Immature natural killer cell (primary cell): Measurements from ENCODE around the gene PEX10. TPM values are rescaled to one million over a fixed set of nuclear protein-coding genes. Genes with fewer than 3 reads are reported as not detected.

Experiments used
- DNase-seq, 3 donors: peaks; one replicate each; pipeline ENCODE4 v3.0.0; 2022; ENCODE audit warnings: mixed read lengths in 1 of 3
- H3K27ac Mint-ChIP-seq, 6 donors: one replicate each; pipeline ENCODE4 v1.8.0; 2020; ENCODE audit warnings: mixed read lengths in 6 of 6, mild to moderate bottlenecking in 5 of 6, inconsistent platforms in 4 of 6, moderate library complexity in 3 of 6
- H3K27me3 Mint-ChIP-seq, 3 donors: one replicate each; pipeline ENCODE4 v1.8.0; 2020 to 2021; ENCODE audit warnings: low read depth in 3 of 3, mild to moderate bottlenecking in 3 of 3, mixed read lengths in 3 of 3, moderate library complexity in 3 of 3, inconsistent platforms in 1 of 3
- H3K36me3 Mint-ChIP-seq, 3 donors: one replicate each; pipeline ENCODE4 v1.8.0; 2020; ENCODE audit warnings: mixed read lengths in 3 of 3, inconsistent platforms in 2 of 3, mild to moderate bottlenecking in 2 of 3
- H3K4me1 Mint-ChIP-seq, 2 donors: one replicate each; pipeline ENCODE4 v1.8.0; 2020; ENCODE audit warnings: inconsistent platforms in 2 of 2, mild to moderate bottlenecking in 2 of 2, mixed read lengths in 2 of 2, moderate library complexity in 1 of 2
- H3K4me3 Mint-ChIP-seq, 5 donors: one replicate each; pipeline ENCODE4 v1.8.0; 2020; ENCODE audit warnings: mild to moderate bottlenecking in 5 of 5, mixed read lengths in 5 of 5, inconsistent platforms in 3 of 5, moderate library complexity in 3 of 5
- H3K9me3 Mint-ChIP-seq, 6 donors: one replicate each; pipeline ENCODE4 v1.8.0; 2020; ENCODE audit warnings: mild to moderate bottlenecking in 6 of 6, mixed read lengths in 6 of 6, inconsistent platforms in 4 of 6, moderate library complexity in 3 of 6
- polyA plus RNA-seq, 3 donors: library from polyadenylated mRNA; unstranded; fragments of 300-500 nt; fragmentation: Illumina TruSeq; gene quantifications; one replicate each; pipeline ENCODE4 v1.2.3, GENCODE V29; 2021

The PEX10 gene
- polyA plus RNA-seq, 3 donors from 2014 or later, result 9.1 to 18.2 (median 9.3) TPM

- H3K9me3 Mint-ChIP-seq, result peaks cover 0 to 2% (median 0%) of the 10 kb centered on the region in 6 donors
- peaks cover 0 to 2% (median 0%) of the 10 kb centered on the region in 3 donors for H3K27me3 Mint-ChIP-seq
Observed at GRCh38 chr1:2426540-2426939, 14.2 kb upstream of the PEX10 start.

DNA sequence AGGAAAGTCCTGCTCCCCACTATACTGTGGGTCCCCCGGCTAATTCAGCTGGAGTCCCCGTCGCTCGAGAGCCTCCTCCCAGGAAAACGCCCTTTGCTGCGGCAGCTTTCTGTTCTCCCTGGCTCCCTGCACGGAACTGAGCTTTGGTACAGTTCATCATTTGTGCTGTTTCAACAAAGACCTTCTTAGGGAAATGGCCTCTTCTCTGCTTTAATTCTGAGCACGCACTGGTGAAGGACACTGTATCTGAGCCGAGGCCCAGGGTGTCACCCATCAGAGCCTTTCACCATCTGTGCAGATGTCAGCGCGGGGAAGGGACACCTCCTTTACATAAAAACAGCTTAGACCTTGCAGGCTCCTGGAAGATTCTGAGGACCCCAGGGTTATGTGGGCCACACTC, 13.5 kb upstream of the PEX10 start:
- DNase-seq, result no peak
- no peak overlapping the region for H3K27ac Mint-ChIP-seq

More at GRCh38 chr1:2426540-2426939, 14.2 kb upstream of the PEX10 start:
- H3K4me3 Mint-ChIP-seq, result no peak overlapping the region
- H3K4me1 Mint-ChIP-seq, result no peaks in the 10 kb centered on the region
- H3K27ac Mint-ChIP-seq, result no peak overlapping the region
- DNase-seq, result no peak
- no peaks in the 10 kb centered on the region for H3K36me3 Mint-ChIP-seq

DNA sequence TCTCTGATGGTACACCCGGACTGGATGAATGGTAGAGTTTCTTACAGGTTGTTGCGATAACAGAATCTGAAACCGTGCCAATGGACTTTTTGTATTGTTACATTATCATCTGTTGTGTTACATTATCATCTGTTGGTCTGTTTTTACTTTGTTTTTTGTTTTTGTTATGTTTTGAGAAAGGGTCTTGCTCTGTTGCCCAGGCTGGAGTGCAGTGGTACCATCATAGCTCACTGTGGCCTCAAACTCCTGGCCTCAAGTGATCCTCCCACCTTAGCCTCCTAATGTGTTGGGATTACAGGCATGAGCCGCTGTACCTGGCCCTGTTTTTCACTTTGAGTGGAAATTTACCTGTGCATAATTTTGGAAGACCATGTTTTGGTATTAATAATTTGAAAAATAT, 10.2 kb upstream of the PEX10 start:
- no peaks in the 10 kb centered on the region for H3K9me3 Mint-ChIP-seq
- peaks cover 0 to 2% of the 10 kb centered on the region in 2 donors for H3K4me1 Mint-ChIP-seq
- H3K27ac Mint-ChIP-seq, result no peak overlapping the region
- H3K27me3 Mint-ChIP-seq, result peaks cover 0 to 3% (median 2%) of the 10 kb centered on the region in 3 donors
- H3K4me3 Mint-ChIP-seq, result no peak overlapping the region
- no peak for DNase-seq
- no peaks in the 10 kb centered on the region for H3K36me3 Mint-ChIP-seq

More for the DNA sequence above, 13.5 kb upstream of the PEX10 start:
- peaks cover 0 to 2% (median 0%) of the 10 kb centered on the region in 6 donors for H3K9me3 Mint-ChIP-seq
- no peaks in the 10 kb centered on the region for H3K4me1 Mint-ChIP-seq
- H3K27me3 Mint-ChIP-seq, result peaks cover 0 to 2% (median 0%) of the 10 kb centered on the region in 3 donors
- H3K4me3 Mint-ChIP-seq, result no peak overlapping the region
- H3K36me3 Mint-ChIP-seq, result no peaks in the 10 kb centered on the region

GRCh38 chr1:2419416-2419815, 7.1 kb upstream of the PEX10 start:
- DNase-seq, result no peak
- Mint-ChIP-seq H3K36me3 (no peaks in the 10 kb centered on the region), H3K27me3 (peaks cover 0 to 3% (median 1%) of the 10 kb centered on the region in 3 donors), H3K4me1 (peaks cover 22 to 31% of the 10 kb centered on the region in 2 donors), H3K9me3 (no peaks in the 10 kb centered on the region), H3K27ac (no peak overlapping the region), H3K4me3 (no peak overlapping the region)

GRCh38 chr1:2418791-2419320, 6.5 kb upstream of the PEX10 start:
- peaks cover 28 to 36% of the 10 kb centered on the region in 2 donors for H3K4me1 Mint-ChIP-seq
- peak overlapping the region in 3 of 6 donors; percentile 7 to 85 (median 48) for H3K27ac Mint-ChIP-seq
- DNase-seq, result no peak
- H3K4me3 Mint-ChIP-seq, result no peak overlapping the region
- no peaks in the 10 kb centered on the region for H3K36me3 Mint-ChIP-seq
- H3K27me3 Mint-ChIP-seq, result peaks cover 0 to 4% (median 3%) of the 10 kb centered on the region in 3 donors
- no peaks in the 10 kb centered on the region for H3K9me3 Mint-ChIP-seq

GRCh38 chr1:2417833-2418225, 5.5 kb upstream of the PEX10 start:
- no peak for DNase-seq
- H3K27me3 Mint-ChIP-seq, result peaks cover 0 to 4% (median 3%) of the 10 kb centered on the region in 3 donors
- H3K27ac Mint-ChIP-seq, result peak overlapping the region in 1 of 6 donors; percentile 45

DNA sequence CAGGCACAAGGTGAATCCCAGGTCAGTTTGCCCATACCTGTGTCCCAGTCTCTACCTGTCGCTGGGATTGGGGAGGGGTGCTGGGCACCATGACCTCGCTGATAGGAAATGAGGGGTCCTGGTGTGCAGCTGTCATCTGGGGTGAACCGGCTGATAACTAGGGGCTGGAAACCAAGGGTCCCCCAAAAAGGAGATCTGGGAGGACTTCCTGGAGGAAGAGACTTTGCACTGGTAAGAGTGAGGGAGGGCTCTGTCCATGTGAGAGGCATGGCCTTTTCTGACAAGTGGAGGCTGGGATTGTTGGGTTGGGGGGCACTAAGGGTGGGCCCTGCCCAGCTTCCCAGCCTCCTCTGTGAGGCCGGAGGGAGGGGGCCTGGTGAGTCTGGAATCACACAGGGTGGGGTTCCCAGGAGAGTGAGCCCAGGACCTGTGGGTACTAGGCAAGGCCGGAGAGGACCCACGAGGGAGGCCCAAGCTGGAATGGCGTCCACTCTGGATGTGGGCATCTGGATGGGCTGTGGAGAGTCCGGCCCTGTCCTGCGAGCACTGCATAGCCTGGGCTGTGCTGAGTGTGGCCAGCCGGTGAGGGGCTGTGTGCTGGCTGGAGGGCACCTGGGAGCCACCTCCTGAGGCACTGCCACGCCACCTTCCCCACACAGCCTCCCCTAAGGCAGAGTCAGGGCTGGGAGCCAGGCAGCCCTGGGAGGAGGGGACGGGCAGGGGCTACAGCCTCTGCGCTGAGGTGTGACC, 4.9 kb upstream of the PEX10 start:
- peak overlapping the region; percentile 85 to 94 (median 88) for H3K27ac Mint-ChIP-seq
- H3K27me3 Mint-ChIP-seq, result peaks cover 0 to 6% (median 3%) of the 10 kb centered on the region in 3 donors
- peak overlapping the region; percentile 78 to 91 (median 89) for H3K4me3 Mint-ChIP-seq
- DNase-seq, result no peak
- no peaks in the 10 kb centered on the region for H3K9me3 Mint-ChIP-seq
- peaks cover 29 to 38% of the 10 kb centered on the region in 2 donors for H3K4me1 Mint-ChIP-seq
- no peaks in the 10 kb centered on the region for H3K36me3 Mint-ChIP-seq

More at GRCh38 chr1:2417833-2418225, 5.5 kb upstream of the PEX10 start:
- no peaks in the 10 kb centered on the region for H3K9me3 Mint-ChIP-seq
- peaks cover 29 to 38% of the 10 kb centered on the region in 2 donors for H3K4me1 Mint-ChIP-seq
- H3K36me3 Mint-ChIP-seq, result no peaks in the 10 kb centered on the region
- H3K4me3 Mint-ChIP-seq, result no peak overlapping the region

DNA sequence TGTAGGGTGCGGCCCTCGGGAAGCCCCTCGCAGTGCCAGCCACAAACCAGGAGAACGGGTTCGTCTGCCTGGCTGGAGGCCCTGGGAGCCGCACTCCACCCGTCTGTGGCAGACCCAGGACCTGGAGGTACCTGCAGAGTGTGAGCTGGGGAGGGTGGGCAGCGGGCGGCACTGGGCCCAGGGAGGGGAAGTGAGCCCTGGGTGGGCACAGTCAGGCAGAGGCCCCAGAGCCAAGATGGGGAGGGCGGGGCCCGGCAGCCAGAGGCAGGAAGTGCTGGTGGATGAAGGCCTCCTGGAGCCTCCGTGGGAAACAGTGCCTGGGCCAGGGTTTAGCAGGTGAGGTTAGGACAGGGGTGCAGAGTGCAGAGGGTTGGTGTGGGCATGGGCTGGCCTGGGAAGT, 4.0 kb upstream of the PEX10 start:
- Mint-ChIP-seq H3K36me3 (no peaks in the 10 kb centered on the region), H3K4me3 (peak overlapping the region; percentile 78 to 91 (median 89)), H3K27ac (peak overlapping the region; percentile 85 to 95 (median 92)), H3K4me1 (peaks cover 29 to 41% of the 10 kb centered on the region in 2 donors), H3K27me3 (peaks cover 0 to 6% (median 3%) of the 10 kb centered on the region in 3 donors), H3K9me3 (no peaks in the 10 kb centered on the region)
- DNase-seq, result peak in 1 of 3 donors; percentile 22

- Mint-ChIP-seq H3K9me3 (no peaks in the 10 kb centered on the region), H3K4me3 (peak overlapping the region; percentile 78 to 91 (median 89)), H3K27me3 (peaks cover 0 to 6% (median 3%) of the 10 kb centered on the region in 3 donors), H3K4me1 (peaks cover 31 to 43% of the 10 kb centered on the region in 2 donors), H3K27ac (peak overlapping the region; percentile 72 to 95 (median 91)), H3K36me3 (no peaks in the 10 kb centered on the region)
- DNase-seq, result peak; percentile 48 to 52 (median 48)
Observed at GRCh38 chr1:2415801-2416208, 3.4 kb upstream of the PEX10 start.

DNA sequence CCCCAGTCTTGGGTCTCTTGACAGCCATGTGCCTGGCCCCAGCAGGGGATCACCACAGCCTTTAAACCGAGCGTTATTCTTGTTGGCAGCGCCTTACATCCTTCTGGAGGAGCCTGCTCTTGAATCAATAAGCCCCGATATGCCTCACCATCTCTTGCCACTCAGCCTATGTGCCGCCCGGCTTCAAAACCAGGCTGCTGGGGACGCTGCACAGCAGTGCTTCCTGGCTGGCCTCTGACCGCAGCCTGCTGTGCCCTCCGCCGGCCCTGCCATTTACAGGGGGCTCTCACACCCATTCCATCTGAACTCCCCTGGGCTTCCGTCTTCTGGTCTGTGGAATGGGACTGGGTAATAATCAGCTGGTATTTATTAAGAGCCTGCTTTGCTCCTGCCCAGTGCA, 3.0 kb upstream of the PEX10 start:
- H3K27ac Mint-ChIP-seq, result peak overlapping the region; percentile 72 to 95 (median 91)
- H3K9me3 Mint-ChIP-seq, result no peaks in the 10 kb centered on the region
- peaks cover 33 to 48% of the 10 kb centered on the region in 2 donors for H3K4me1 Mint-ChIP-seq
- peak in 2 of 3 donors; percentile 8 to 27 for DNase-seq
- H3K36me3 Mint-ChIP-seq, result no peaks in the 10 kb centered on the region
- H3K4me3 Mint-ChIP-seq, result peak overlapping the region; percentile 78 to 91 (median 89)
- H3K27me3 Mint-ChIP-seq, result peaks cover 0 to 6% (median 3%) of the 10 kb centered on the region in 3 donors

DNA sequence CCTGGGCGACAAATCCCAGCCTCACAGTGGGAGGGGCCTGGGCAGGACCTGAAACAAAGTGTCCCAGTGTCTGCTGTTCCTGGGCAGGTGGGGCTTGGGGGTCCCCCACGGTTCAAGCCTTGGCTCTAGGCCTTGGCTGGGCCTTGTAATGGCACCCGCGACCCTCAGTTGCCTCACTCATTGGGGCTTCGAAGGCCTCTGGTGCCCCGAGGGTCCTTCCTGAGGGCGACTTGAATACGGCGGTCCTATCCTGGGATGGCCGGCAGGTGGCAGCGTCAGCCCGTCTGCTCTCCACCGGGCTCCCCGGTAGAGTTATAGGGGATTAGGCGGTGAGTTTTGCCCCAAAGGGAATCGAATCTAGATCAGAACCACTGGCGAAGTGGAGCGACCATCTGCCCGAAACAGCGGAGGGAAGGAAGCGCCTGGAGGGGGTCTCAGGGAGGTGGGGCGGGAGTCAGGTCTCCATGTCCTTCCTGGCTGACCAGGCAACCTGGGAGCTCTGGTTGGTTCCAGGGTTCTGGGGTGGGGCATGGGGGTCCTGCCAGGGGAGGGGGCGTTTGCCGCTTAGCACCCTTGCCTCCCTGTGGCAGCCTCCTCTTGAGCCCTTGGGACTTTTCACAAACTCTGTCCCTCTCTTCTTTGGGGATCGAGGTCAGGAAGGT, 2.1 kb upstream of the PEX10 start:
- Mint-ChIP-seq H3K36me3 (no peaks in the 10 kb centered on the region), H3K27ac (peak overlapping the region; percentile 87 to 95 (median 92)), H3K4me1 (peaks cover 33 to 49% of the 10 kb centered on the region in 2 donors), H3K4me3 (peak overlapping the region; percentile 78 to 91 (median 89)), H3K9me3 (no peaks in the 10 kb centered on the region), H3K27me3 (peaks cover 0 to 7% (median 3%) of the 10 kb centered on the region in 3 donors)
- peak; percentile 75 to 79 (median 76) for DNase-seq

- no peak for DNase-seq
- Mint-ChIP-seq H3K27me3 (peaks cover 0 to 7% (median 0%) of the 10 kb centered on the region in 3 donors), H3K4me1 (peaks cover 33 to 49% of the 10 kb centered on the region in 2 donors), H3K4me3 (peak overlapping the region; percentile 78 to 91 (median 89)), H3K36me3 (no peaks in the 10 kb centered on the region), H3K27ac (peak overlapping the region; percentile 87 to 95 (median 92)), H3K9me3 (no peaks in the 10 kb centered on the region)
Observed at GRCh38 chr1:2413495-2414296, 1.3 kb upstream of the PEX10 start.
